Hepatocyte (in vitro differentiated cells): ENCODE measurements around the gene DDX28.

ENCODE experiments used
- CTCF ChIP-seq: fragments of 200-600 bp; sonication (generic); IDR thresholded peaks from 2 replicates; pipeline ENCODE4 v1.5.1; 2016; ENCODE audit warnings: antibody characterized with exemption, mild to moderate bottlenecking; ENCODE audit not compliant: poor library complexity
- EZH2 ChIP-seq: fragments of 200-600 bp; sonication (generic); IDR thresholded peaks from 2 replicates; pipeline ENCODE4 v1.6.1; 2016; ENCODE audit warnings: antibody characterized with exemption, mild to moderate bottlenecking, borderline replicate concordance
- EZH2phosphoT487 ChIP-seq: fragments of 200-600 bp; sonication (generic); IDR thresholded peaks from one replicate; pipeline ENCODE4 v1.6.1; 2018; ENCODE audit warnings: antibody characterized with exemption, mild to moderate bottlenecking, low read depth, moderate library complexity; ENCODE audit not compliant: unreplicated experiment, severe bottlenecking

- TF ChIP-seq CTCF: no peak
- TF ChIP-seq EZH2phosphoT487: no peak
- TF ChIP-seq EZH2: no peak
Observed at GRCh38 chr16:67971111-67971510, 51.9 kb downstream of the DDX28 start.
